Measurements from ENCODE around the gene ITPR3.

ITPR3 gene

DNA sequence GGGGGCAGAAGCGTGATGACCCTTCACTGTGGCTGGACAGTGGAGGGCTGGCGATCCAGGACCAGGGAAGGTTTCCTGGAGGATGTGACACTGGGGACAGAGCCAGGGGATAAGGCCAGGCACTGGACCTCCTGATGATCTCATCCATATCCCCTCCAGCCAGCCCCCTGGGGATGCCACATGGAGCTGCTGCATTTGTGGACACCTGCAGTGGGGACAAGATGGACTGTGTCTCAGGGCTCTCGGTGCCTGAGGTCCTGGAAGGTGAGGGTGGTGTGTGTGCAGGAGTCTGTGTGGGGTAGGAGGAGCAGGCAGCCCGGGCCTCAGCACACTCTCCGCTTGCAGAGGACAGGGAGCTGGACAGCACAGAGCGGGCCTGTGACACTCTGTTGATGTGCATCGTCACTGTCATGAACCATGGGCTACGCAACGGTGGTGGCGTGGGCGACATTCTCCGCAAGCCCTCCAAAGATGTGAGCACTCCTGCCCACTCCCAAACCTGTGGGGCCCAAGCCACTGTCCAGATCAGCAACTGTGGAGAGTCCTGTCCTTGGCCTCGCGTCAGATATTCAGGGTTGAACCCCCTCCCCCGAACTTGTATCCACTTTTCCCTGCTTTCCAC lies 70.4 kb downstream of the ITPR3 start:
- no peak overlapping the region for H3K4me3 ChIP-seq (ENCODE audit: low read depth, low read length)
- DNase-seq (ENCODE audit: low read depth), result no peak
- TF ChIP-seq, protein P1, sequence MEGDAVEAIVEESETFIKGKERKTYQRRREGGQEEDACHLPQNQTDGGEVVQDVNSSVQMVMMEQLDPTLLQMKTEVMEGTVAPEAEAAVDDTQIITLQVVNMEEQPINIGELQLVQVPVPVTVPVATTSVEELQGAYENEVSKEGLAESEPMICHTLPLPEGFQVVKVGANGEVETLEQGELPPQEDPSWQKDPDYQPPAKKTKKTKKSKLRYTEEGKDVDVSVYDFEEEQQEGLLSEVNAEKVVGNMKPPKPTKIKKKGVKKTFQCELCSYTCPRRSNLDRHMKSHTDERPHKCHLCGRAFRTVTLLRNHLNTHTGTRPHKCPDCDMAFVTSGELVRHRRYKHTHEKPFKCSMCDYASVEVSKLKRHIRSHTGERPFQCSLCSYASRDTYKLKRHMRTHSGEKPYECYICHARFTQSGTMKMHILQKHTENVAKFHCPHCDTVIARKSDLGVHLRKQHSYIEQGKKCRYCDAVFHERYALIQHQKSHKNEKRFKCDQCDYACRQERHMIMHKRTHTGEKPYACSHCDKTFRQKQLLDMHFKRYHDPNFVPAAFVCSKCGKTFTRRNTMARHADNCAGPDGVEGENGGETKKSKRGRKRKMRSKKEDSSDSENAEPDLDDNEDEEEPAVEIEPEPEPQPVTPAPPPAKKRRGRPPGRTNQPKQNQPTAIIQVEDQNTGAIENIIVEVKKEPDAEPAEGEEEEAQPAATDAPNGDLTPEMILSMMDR (IDR thresholded peaks at IDR 0.05; ENCODE audit: control insufficient read depth, extremely low read depth, insufficient read depth), result no peak

DNA sequence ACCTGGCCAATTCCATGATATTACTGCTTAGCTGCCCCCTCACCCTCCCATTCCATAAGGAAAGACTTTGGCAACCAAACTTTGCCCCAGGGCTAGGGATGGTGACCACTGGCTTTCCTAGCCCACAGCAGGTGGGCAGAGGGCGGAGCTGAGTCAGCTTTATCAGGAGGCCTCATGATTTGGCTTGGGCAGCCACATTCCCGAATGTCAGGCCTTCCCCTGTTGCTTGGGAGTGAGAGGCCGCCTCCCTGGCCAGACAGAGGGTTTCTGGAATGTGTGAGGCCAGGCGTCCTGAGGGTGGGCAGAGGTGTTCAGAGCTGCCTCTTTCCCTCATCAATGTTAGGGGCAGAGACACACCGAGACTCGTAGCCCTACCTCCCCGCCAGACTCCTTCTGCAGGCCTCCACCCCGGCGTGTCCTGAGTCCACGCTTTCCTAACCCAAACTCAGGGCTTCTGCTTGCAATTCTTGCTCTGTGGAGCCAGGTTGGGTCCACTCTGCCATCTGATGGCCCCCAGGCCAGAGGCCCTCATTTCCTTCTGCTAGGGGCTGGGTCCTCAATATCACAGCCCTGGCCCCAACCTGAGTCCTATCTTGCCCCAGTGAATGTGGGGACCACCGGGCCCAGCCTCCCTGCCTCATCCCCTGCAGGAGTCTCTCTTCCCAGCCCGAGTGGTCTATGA lies 71.1 kb downstream of the ITPR3 start:
- no peak for DNase-seq (ENCODE audit: low read depth)
- TF ChIP-seq, protein P1 (IDR thresholded peaks at IDR 0.05; ENCODE audit: control insufficient read depth, extremely low read depth, insufficient read depth), result no peak
- H3K4me3 ChIP-seq (ENCODE audit: low read depth, low read length), result no peak overlapping the region

DNA sequence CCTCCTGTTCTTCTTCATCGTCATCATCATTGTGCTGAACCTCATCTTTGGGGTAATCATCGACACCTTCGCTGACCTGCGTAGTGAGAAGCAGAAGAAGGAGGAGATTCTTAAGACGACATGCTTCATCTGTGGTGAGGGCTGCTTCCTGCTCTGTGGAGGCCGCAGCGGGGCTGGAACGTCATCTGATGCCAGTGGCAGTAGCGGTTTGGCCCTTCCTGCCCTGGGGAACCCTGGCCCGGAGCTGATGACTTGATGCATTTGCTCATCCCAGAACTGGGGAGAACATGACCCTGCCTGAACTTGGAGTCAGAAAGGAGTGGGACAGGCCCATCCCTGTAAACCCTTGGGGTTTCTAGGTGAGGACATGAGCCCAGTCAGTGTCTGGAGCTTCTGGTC lies 71.6 kb downstream of the ITPR3 start:
- DNase-seq (ENCODE audit: low read depth), result no peak
- H3K4me3 ChIP-seq (ENCODE audit: low read depth, low read length), result no peak overlapping the region
- TF ChIP-seq, protein P1 (IDR thresholded peaks at IDR 0.05; ENCODE audit: control insufficient read depth, extremely low read depth, insufficient read depth), result no peak

DNA sequence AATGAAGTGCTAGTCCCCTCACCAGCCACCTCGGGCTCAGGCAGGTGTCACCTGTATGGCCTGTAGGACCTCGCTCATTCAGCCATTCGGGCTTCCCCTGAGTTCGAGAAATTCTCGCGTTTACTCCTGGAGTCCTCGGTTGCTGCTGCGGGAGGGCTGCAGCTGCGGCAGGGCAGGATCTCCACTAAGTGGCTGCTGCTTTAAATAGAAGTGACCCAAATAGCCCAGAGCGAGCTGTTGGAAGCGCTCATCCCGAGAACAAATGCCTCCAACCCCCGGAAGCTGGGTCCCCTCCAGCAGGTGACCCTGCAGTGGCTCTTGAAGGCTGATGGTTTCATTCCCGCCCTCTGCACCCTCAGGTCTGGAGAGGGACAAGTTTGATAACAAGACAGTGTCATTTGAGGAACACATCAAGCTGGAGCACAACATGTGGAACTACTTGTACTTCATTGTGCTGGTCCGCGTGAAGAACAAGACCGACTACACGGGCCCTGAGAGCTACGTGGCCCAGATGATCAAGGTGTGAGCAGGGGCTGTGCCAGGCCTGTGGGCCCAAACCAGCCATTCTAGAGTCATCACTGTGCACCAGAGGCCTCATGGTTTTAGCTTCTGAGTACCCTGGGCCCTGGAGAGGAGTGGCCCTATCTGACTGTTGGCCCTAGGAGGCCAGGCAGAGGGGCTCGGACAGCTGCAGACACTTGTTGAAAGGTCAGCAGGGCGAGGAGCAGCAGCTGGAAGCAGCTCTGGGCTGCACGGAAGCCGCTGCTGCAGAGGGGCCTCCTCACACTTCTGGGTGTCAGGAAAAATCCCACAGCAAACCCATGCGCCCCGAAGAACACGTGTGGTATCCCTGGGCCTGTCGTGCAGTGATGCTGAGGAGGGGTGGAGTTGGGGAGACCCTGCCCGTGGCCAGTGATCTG lies 72.3 kb downstream of the ITPR3 start:
- no peak overlapping the region for H3K4me3 ChIP-seq (ENCODE audit: low read depth, low read length)
- TF ChIP-seq, protein P1 (IDR thresholded peaks at IDR 0.05; ENCODE audit: control insufficient read depth, extremely low read depth, insufficient read depth), result no peak
- DNase-seq (ENCODE audit: low read depth), result no peak

DNA sequence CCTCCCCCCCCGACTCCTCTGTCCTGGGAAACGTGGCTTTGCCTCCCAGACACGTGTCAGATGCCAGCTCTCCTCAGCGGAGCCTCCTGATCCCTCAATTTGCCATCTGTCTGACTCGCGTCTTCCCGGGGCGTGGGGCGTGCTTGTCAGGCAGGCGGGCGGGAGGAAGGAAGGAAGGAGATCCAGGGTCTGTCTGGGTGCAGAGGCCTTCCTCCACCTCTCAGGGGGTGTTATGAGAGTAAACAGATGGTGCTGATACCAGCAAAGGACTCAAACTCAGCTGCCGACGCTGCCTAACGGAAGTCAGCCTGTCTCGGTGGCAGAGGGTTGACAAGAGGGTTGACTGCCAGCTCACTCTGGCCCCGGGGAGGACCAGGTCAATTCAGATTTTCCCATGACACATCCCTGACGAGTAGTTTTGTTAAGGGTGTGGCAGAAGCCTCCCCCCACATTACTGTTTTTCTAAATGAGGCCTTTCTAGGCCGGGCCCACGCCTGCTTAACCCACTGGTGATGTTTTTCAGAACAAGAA lies 73.3 kb downstream of the ITPR3 start:
- H3K4me3 ChIP-seq (ENCODE audit: low read depth, low read length), result no peak overlapping the region
- TF ChIP-seq, protein P1 (IDR thresholded peaks at IDR 0.05; ENCODE audit: control insufficient read depth, extremely low read depth, insufficient read depth), result no peak
- no peak for DNase-seq (ENCODE audit: low read depth)

DNA sequence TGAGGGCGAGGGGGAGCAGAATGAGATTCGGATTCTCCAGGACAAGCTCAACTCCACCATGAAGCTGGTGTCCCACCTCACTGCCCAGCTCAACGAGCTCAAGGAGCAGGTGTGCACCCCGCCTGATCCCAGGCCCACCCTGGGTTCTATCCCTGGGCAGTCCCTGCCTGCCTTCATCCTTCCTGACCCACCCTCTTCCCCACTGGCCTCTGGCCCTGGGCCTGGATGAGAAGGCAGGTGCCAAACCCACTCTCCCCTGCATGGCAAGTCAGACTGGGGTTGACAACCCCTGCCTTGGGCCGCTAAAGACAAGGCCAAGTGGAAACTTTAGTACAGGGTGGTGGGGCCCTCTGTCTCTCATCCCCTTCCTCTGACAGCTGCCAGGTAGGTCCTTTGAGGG lies 73.9 kb downstream of the ITPR3 start:
- no peak for DNase-seq (ENCODE audit: low read depth)
- TF ChIP-seq, protein P1 (IDR thresholded peaks at IDR 0.05; ENCODE audit: control insufficient read depth, extremely low read depth, insufficient read depth), result no peak
- H3K4me3 ChIP-seq (ENCODE audit: low read depth, low read length), result no peak overlapping the region
